Fibroblast of lung (primary cell): ENCODE results near the gene NFIC. TPM values are rescaled to one million over a fixed set of nuclear protein-coding genes. Genes with fewer than 3 reads are reported as not detected.

Experiments used
- DNase-seq, 2 donors: peaks; one replicate each; pipeline versions ENCODE4 v3.0.0 to v3.0.0-alpha.2; 2010; ENCODE audit warnings: low read depth in 2 of 2
- H2AFZ ChIP-seq: 2 replicates; pipeline ENCODE4 v1.5.1; 2012; ENCODE audit warnings: low read length, control low read depth, inconsistent platforms
- H3K27ac ChIP-seq: 2 replicates; pipeline ENCODE4 v1.5.1; 2011; ENCODE audit warnings: low read length, control low read depth; ENCODE audit not compliant: insufficient read depth
- H3K27me3 ChIP-seq: 2 replicates; pipeline ENCODE4 v1.5.1; 2011; ENCODE audit warnings: mild to moderate bottlenecking, low read length; ENCODE audit not compliant: control insufficient read depth, insufficient read depth
- H3K36me3 ChIP-seq: 2 replicates; pipeline ENCODE4 v1.5.1; 2011; ENCODE audit warnings: low read length; ENCODE audit not compliant: control insufficient read depth, insufficient read depth
- H3K4me1 ChIP-seq: 2 replicates; pipeline ENCODE4 v1.5.1; 2011; ENCODE audit warnings: low read length; ENCODE audit not compliant: control insufficient read depth, insufficient read depth; ENCODE audit errors: extremely low read depth
- H3K4me2 ChIP-seq: 2 replicates; pipeline ENCODE4 v1.5.1; 2011; ENCODE audit warnings: low read length, control low read depth; ENCODE audit not compliant: insufficient read depth; ENCODE audit errors: extremely low read depth
- H3K4me3 ChIP-seq, 4 experiments: fragments of 200-600 bp in 1 of 4; sonication (generic) in 1 of 4; replicated peaks in 1 of 4; 2 replicates each; pipeline ENCODE4 v1.5.1; 2011 to 2016; ENCODE audit warnings: low read length in 4 of 4, low read depth in 3 of 4, mild to moderate bottlenecking in 3 of 4, control low read depth in 2 of 4, inconsistent platforms in 1 of 4, mixed read lengths in 1 of 4; ENCODE audit not compliant: insufficient read depth in 1 of 4; ENCODE audit errors: control extremely low read depth in 1 of 4
- H3K79me2 ChIP-seq: 2 replicates; pipeline ENCODE4 v1.5.1; 2012; ENCODE audit warnings: mild to moderate bottlenecking, low read length, inconsistent platforms; ENCODE audit not compliant: control insufficient read depth, insufficient read depth
- H3K9ac ChIP-seq: 2 replicates; pipeline ENCODE4 v1.5.1; 2011; ENCODE audit warnings: mild to moderate bottlenecking, low read length, control low read depth; ENCODE audit not compliant: insufficient read depth
- H3K9me3 ChIP-seq: 2 replicates; pipeline ENCODE4 v1.5.1; 2012; ENCODE audit warnings: low read depth, low read length; ENCODE audit not compliant: control insufficient read depth, insufficient read depth
- H4K20me1 ChIP-seq: 2 replicates; pipeline ENCODE4 v1.5.1; 2011; ENCODE audit warnings: low read length; ENCODE audit not compliant: control insufficient read depth, insufficient read depth; ENCODE audit errors: extremely low read depth
- CTCF ChIP-seq, 2 donors: IDR thresholded peaks in 1 of 2; conservative IDR thresholded peaks in 1 of 2; 1 replicate in 1 of 2; 2 replicates in 1 of 2; pipeline ENCODE4 v1.5.1; 2011 to 2012; ENCODE audit warnings: low read length in 2 of 2, control low read depth in 1 of 2, inconsistent platforms in 1 of 2, low read depth in 1 of 2, mild to moderate bottlenecking in 1 of 2
- EZH2 ChIP-seq: IDR thresholded peaks from 2 replicates; pipeline ENCODE4 v1.5.1; 2012; ENCODE audit warnings: low read length, control low read depth, mild to moderate bottlenecking; ENCODE audit errors: missing control alignments
- polyA plus RNA-seq, 2 donors: library from polyadenylated mRNA; depleted of rRNA in 1 of 2; stranded (reverse) in 1 of 2; unstranded in 1 of 2; fragments of >200 nt; gene quantifications; 2 replicates each; pipeline ENCODE4 v1.2.1, GENCODE V29; 2011 to 2012; ENCODE audit warnings: missing spikeins in 1 of 2
- total RNA-seq: library from RNA; depleted of rRNA; stranded (reverse); fragments of >200 nt; gene quantifications from 2 replicates; pipeline ENCODE4 v1.2.1, GENCODE V29; 2014

NFIC gene
- total and polyA plus RNA-seq, 2 donors (not counting 1 experiment from before 2014, with no cell fraction given), result 7.9 to 66.4 TPM

DNA sequence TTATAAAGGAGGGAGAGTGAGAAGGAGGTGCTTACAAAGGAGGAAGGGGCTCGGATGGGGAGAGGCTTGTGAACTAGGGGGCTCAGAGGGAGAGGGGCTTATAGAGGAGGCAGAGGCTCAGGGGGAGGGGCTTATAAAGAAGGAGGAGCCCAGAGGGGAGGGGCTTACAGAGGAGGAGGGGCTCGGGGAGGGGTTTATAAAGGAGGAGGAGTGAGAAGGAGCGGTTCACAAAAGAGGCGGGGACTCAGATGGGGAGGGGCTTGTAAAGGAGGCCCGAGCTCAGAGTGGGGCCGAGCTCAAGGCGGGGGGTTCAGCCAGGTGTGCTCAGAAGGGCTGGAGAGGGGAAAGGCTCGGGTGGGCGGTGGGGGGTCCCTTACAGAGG lies 113.4 kb downstream of the NFIC start:
- no peaks in the 10 kb centered on the region for H3K79me2 ChIP-seq
- DNase-seq, result no peak
- H3K9ac ChIP-seq, result no peak overlapping the region
- no peak overlapping the region for H3K4me3 ChIP-seq
- H3K4me2 ChIP-seq, result no peak overlapping the region
- H3K27ac ChIP-seq, result no peak overlapping the region
- TF ChIP-seq CTCF (conservative IDR thresholded peaks at IDR 0.05 in 1 of 2, IDR thresholded peaks at IDR 0.05 in 1 of 2; ENCODE audit: low read depth in 1 of 2, low read length in 2 of 2) (no peak), EZH2 (no peak)
- H3K9me3 ChIP-seq, result no peaks in the 10 kb centered on the region
- H2AFZ ChIP-seq, result no peak overlapping the region
- no peaks in the 10 kb centered on the region for H3K4me1 ChIP-seq
- H3K36me3 ChIP-seq, result no peaks in the 10 kb centered on the region
- peaks cover 12% of the 10 kb centered on the region for H3K27me3 ChIP-seq
- no peaks in the 10 kb centered on the region for H4K20me1 ChIP-seq

DNA sequence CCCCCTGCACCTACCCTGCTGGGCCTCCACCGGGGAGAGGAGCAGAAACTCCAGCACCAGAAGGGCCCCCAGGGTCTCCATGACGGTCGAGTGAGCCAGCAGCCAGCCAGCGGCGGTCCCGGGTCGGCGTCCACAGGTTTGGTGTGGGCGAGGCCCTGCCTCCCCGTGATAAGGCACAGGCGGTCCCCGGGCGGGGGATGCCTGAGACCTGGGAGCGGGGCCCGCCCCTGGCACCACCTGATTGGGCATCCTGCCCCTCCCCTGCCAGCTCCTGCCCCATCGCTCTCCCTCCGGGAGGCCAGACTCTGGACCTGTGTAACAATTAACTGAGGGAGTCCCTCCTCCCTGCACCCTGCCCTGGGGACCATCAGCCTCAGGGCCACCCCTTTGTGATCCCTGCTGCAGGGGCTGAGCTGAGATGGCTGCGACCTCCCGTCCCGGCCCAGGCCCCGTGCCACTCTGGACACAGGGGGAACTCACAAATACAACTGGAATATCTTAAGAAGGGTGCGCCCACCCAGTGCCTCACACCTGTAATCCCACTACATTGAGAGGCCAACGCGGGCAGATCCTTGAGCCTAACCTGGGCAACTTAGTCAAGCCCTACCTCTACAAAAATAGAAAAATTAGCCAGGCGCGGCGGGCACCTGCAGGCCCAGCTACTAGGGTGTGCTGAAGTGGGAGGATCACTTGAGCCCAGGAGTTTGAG lies 114.2 kb downstream of the NFIC start, which contains the start of gene SMIM24:
SMIM24 (minus strand) TSS at position 143 of the 709 bp plus-strand sequence; CDS start at position 81, 62 bp downstream.
- DNase-seq, result no peak
- peaks cover 12% of the 10 kb centered on the region for H3K27me3 ChIP-seq
- no peaks in the 10 kb centered on the region for H3K79me2 ChIP-seq
- H3K36me3 ChIP-seq, result no peaks in the 10 kb centered on the region
- H4K20me1 ChIP-seq, result no peaks in the 10 kb centered on the region
- no peak within 1 kb of the TSS for H3K9ac ChIP-seq
- no peak within 1 kb of the TSS for H3K4me2 ChIP-seq
- H3K4me3 ChIP-seq, result no peak within 1 kb of the TSS
- no peaks in the 10 kb centered on the region for H3K9me3 ChIP-seq
- H3K4me1 ChIP-seq, result no peaks in the 10 kb centered on the region
- no peak within 1 kb of the TSS for H2AFZ ChIP-seq
- no peak within 1 kb of the TSS for H3K27ac ChIP-seq
- TF ChIP-seq CTCF (conservative IDR thresholded peaks at IDR 0.05 in 1 of 2, IDR thresholded peaks at IDR 0.05 in 1 of 2; ENCODE audit: low read depth in 1 of 2, low read length in 2 of 2) (no peak), EZH2 (no peak)

- Histone ChIP-seq H4K20me1 (no peaks in the 10 kb centered on the region), H3K4me1 (no peaks in the 10 kb centered on the region)
- no peak for DNase-seq
Measured at GRCh38 chr19:3481241-3482090, 115.1 kb downstream of the NFIC start.

More at GRCh38 chr19:3481241-3482090, 115.1 kb downstream of the NFIC start:
- Histone ChIP-seq H3K79me2 (no peaks in the 10 kb centered on the region), H3K9me3 (no peaks in the 10 kb centered on the region), H3K9ac (no peak overlapping the region), H3K27ac (no peak overlapping the region), H3K4me3 (no peak overlapping the region), H2AFZ (no peak overlapping the region), H3K27me3 (peaks cover 12% of the 10 kb centered on the region), H3K36me3 (no peaks in the 10 kb centered on the region), H3K4me2 (no peak overlapping the region)
- TF ChIP-seq EZH2 (peak; percentile 8), CTCF (conservative IDR thresholded peaks at IDR 0.05 in 1 of 2, IDR thresholded peaks at IDR 0.05 in 1 of 2; ENCODE audit: low read depth in 1 of 2, low read length in 2 of 2) (no peak)
